Astrocyte (in vitro differentiated cells and primary cell): ENCODE data around the gene PHF21B.

ENCODE experiments used
- CTCF ChIP-seq: IDR thresholded peaks from 2 replicates; pipeline ENCODE4 v1.5.1; 2011; ENCODE audit warnings: low read depth, mild to moderate bottlenecking, inconsistent platforms, low read length, moderate library complexity; ENCODE audit not compliant: insufficient read depth
- EZH2 ChIP-seq: IDR thresholded peaks from 2 replicates; pipeline ENCODE4 v1.6.1; 2012; ENCODE audit warnings: mild to moderate bottlenecking, low read length, inconsistent platforms; ENCODE audit not compliant: insufficient read depth

GRCh38 chr22:44926491-44927415 is 83.1 kb downstream of the PHF21B start:
- TF ChIP-seq CTCF (no peak), EZH2 (no peak)
